ENCODE results near the gene PSMD8. TPM values are rescaled to one million over a fixed set of nuclear protein-coding genes. Genes with fewer than 3 reads are reported as not detected.

PSMD8 gene
- total RNA-seq, 6 experiments from 2014 or later, result 69.2 to 181 (median 75.2) TPM

DNA sequence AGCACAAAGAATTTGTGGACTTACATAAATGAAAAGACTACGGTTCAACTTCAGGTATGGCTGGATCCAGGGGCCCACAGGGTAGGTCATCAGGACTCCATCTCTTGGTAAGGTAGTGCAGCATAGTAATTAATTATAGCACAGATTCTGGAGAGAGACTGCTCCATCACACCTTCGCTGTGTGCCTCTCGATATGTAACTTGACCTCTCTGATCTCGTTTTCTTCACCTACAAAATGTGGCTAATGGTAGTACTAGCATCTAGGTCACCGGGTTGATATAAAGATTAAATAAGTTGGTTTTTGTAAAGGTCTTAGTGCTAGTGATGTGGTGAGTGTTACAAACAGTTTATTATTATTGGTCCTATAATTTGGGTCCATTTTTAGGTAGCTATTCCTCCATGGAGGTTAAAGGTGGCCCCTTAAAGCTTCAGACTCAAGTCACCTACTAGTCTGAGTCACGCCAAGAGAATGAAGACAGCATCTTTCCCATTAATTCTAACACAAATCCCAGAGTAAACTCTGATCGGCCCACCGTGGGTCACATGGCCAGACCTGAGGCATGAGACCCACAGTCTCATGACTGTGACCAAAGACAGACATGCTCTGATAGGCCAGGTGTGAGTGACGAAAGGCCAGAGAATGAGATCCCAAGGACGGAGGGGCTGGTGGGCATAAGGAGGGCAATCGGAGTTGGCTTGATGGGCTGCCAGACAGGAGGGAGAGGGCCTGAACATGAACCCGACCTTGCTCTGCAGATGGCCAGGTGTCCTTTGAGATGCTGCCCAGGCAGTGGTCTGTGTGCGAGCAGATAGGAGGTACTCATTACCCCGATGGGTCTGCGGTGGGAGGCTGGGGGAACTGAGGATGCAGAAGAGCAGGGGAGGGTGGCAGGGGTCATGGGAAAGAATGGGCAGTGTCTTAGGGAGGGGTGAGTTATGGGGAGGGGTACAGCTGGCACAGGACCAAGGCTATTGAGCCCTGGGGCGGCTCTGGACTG lies 18.3 kb upstream of the PSMD8 start:
- DNase-seq, result no peak
- no peaks in the 10 kb centered on the region for H3K9me3 ChIP-seq
- intact Hi-C loops (cut with DNase I), result no loop called here
- H3K4me3 ChIP-seq, result no peak overlapping the region
- H3K36me3 ChIP-seq, result no peaks in the 10 kb centered on the region
- WGBS (ENCODE audit: insufficient coverage, low coverage, low lambda C conversion rate, missing lambda C conversion rate), result 66% methylated on average over 12 of the region's 16 CpGs
- no peaks in the 10 kb centered on the region for H3K4me1 ChIP-seq
- ATAC-seq, result no peak
- TF ChIP-seq, protein P1, sequence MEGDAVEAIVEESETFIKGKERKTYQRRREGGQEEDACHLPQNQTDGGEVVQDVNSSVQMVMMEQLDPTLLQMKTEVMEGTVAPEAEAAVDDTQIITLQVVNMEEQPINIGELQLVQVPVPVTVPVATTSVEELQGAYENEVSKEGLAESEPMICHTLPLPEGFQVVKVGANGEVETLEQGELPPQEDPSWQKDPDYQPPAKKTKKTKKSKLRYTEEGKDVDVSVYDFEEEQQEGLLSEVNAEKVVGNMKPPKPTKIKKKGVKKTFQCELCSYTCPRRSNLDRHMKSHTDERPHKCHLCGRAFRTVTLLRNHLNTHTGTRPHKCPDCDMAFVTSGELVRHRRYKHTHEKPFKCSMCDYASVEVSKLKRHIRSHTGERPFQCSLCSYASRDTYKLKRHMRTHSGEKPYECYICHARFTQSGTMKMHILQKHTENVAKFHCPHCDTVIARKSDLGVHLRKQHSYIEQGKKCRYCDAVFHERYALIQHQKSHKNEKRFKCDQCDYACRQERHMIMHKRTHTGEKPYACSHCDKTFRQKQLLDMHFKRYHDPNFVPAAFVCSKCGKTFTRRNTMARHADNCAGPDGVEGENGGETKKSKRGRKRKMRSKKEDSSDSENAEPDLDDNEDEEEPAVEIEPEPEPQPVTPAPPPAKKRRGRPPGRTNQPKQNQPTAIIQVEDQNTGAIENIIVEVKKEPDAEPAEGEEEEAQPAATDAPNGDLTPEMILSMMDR (IDR thresholded peaks at IDR 0.05), result no peak
- no peak for TF ChIP-seq POLR2A (IDR thresholded peaks at IDR 0.05)
- H3K27me3 ChIP-seq, result no peaks in the 10 kb centered on the region
- H3K27ac ChIP-seq, result no peak overlapping the region

DNA sequence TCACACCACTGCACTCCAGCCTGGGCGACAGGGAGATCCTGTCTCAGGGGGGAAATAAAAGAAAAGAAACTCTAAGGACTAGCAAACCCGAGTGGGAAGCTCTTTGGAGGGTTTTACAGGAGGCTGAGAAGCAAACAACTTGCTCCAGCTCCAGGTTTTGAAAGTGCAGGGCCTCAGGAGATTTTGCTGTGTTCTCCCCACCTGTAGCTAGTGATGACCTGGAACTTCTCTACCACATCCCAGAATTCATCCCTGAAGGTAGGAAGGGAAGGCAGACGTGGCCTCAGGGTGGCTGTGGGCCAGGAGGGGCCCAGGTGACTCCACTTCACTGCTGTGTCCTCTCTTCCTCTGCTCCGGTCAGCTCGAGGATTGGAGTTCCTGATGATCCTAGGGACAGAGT lies 16.3 kb upstream of the PSMD8 start:
- peaks cover 0 to 9% (median 0%) of the 10 kb centered on the region in 4 donors for H3K4me1 ChIP-seq
- intact Hi-C loops (cut with DNase I), result no loop called here
- 34% methylated on average over 2 of the region's 5 CpGs for WGBS (ENCODE audit: insufficient coverage, low coverage, low lambda C conversion rate, missing lambda C conversion rate)
- ATAC-seq, result no peak
- H3K36me3 ChIP-seq, result no peaks in the 10 kb centered on the region
- DNase-seq, result no peak
- no peaks in the 10 kb centered on the region for H3K9me3 ChIP-seq
- H3K27me3 ChIP-seq, result peaks cover 0 to 10% of the 10 kb centered on the region in 2 donors
- no peak overlapping the region for H3K4me3 ChIP-seq
- no peak for TF ChIP-seq POLR2A (IDR thresholded peaks at IDR 0.05)
- TF ChIP-seq, protein P1 (IDR thresholded peaks at IDR 0.05), result no peak
- no peak overlapping the region for H3K27ac ChIP-seq

DNA sequence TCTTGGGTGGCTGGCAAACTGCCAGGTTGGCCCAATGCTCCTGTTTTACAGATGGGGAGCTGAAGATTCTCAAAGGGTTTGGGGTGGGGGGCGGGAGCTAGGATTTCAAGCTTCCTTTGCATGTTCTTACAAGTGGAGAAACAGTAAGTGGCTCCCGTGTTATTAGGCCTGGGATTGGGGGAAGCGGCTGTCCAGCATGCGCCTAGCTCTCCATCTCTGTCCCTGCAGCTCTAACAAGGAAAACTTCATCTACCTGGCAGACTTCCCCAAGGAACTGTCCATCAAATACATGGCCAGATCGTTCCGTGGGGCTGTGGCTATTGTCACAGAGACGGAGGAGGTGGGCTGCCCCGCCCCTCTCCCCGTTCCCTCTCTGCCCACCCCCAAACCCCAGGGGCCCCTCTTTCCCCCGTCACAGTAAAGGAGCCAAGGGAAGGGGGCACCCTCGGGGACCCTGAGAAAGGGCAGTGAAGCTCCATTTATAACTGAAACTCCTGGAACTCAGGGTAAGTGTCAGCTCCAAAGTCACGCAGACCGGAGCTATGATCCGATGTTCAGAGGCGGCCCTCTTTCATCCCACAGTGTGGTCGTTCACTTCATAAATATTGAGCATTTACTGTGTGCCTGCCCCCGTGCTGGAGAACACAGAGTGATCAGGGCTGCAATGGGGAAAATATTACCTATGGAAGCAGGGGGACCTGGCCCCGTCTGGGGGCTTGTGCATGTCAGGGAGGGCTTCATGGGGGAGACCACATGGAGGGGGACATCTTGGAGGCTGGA lies 14.9 kb upstream of the PSMD8 start:
- DNase-seq (no peak), ATAC-seq (no peak)
- 22% methylated on average over 10 of the region's 18 CpGs for WGBS (ENCODE audit: insufficient coverage, low coverage, low lambda C conversion rate, missing lambda C conversion rate)
- Histone ChIP-seq H3K4me1 (peaks cover 0 to 9% (median 0%) of the 10 kb centered on the region in 4 donors), H3K4me3 (no peak overlapping the region), H3K27ac (no peak overlapping the region), H3K9me3 (no peaks in the 10 kb centered on the region), H3K36me3 (no peaks in the 10 kb centered on the region), H3K27me3 (peaks cover 0 to 11% of the 10 kb centered on the region in 2 donors)
- TF ChIP-seq, protein P1 (IDR thresholded peaks at IDR 0.05), result no peak
- no peak for TF ChIP-seq POLR2A (IDR thresholded peaks at IDR 0.05)
- intact Hi-C loops (cut with DNase I), result no loop called here

DNA sequence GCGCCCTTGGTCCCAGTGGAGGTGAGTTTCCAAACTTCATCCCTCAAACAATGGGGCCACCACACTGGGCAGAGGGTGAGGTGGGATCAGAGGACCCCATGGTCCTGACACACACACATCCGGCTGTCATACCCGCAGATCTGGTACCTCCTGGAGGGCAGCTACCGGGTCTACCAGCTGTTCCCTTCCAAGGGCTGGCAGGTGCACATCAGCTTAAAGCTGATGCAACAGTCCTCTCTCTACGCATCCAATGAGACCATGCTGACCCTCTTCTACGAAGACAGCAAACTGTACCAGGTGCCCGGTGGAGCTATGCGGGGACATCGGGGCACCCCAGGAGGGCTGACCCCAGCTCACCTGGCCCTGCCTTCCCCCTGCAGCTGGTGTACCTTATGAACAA lies 14.0 kb upstream of the PSMD8 start:
- no peak for ATAC-seq
- 100% methylated on average over 1 of the region's 9 CpGs for WGBS (ENCODE audit: insufficient coverage, low coverage, low lambda C conversion rate, missing lambda C conversion rate)
- Histone ChIP-seq H3K4me1 (peaks cover 0 to 9% (median 0%) of the 10 kb centered on the region in 4 donors), H3K4me3 (no peak overlapping the region), H3K27me3 (peaks cover 0 to 11% of the 10 kb centered on the region in 2 donors), H3K36me3 (no peaks in the 10 kb centered on the region), H3K9me3 (no peaks in the 10 kb centered on the region), H3K27ac (no peak overlapping the region)
- intact Hi-C loops (cut with DNase I), result no loop called here
- no peak for DNase-seq
- TF ChIP-seq POLR2A (IDR thresholded peaks at IDR 0.05), result no peak
- TF ChIP-seq, protein P1 (IDR thresholded peaks at IDR 0.05), result no peak
